HL-60 (cell line): ENCODE measurements around the gene GSG1L2.

Experiments
- DNase-seq, 2 experiments: peaks; one replicate each; pipeline ENCODE4 v3.0.0-alpha.2; 2010 to 2020; ENCODE audit warnings: low read depth in 1 of 2, low spot score in 1 of 2
- H3K27ac ChIP-seq: fragments of 250-450 bp; sonication (Bioruptor Pico); replicated peaks from 2 replicates; pipeline ENCODE4 v1.5.1; 2020; ENCODE audit warnings: mild to moderate bottlenecking, moderate library complexity
- H3K27me3 ChIP-seq: fragments of 250-450 bp; sonication (Bioruptor Pico); 2 replicates; pipeline ENCODE4 v1.5.1; 2021; ENCODE audit warnings: mild to moderate bottlenecking, moderate library complexity; ENCODE audit not compliant: insufficient read depth, poor library complexity, severe bottlenecking
- H3K4me3 ChIP-seq: replicated peaks from 2 replicates; pipeline ENCODE4 v1.5.1; 2011; ENCODE audit warnings: mild to moderate bottlenecking, control low read depth, low read length; ENCODE audit not compliant: insufficient read depth
- GABPA ChIP-seq: IDR thresholded peaks from 2 replicates; pipeline ENCODE4 v1.6.1; 2012; ENCODE audit warnings: low read depth
- POLR2AphosphoS5 ChIP-seq: IDR thresholded peaks from 2 replicates; pipeline ENCODE4 v1.6.1; 2012; ENCODE audit warnings: low read depth
- SPI1 ChIP-seq: IDR thresholded peaks from 2 replicates; pipeline ENCODE4 v1.6.1; 2012; ENCODE audit warnings: low read depth, mild to moderate bottlenecking, borderline replicate concordance
- TF ChIP-seq, protein P1 (sequence below): IDR thresholded peaks from one replicate; pipeline ENCODE4 v1.5.1; 2011; ENCODE audit warnings: low read length, control low read depth, inconsistent platforms; ENCODE audit not compliant: insufficient read depth
- TF ChIP-seq, protein P2 (sequence below): IDR thresholded peaks from 2 replicates; pipeline ENCODE4 v1.6.1; 2012; ENCODE audit warnings: low read depth; ENCODE audit not compliant: insufficient replicate concordance

The GSG1L2 gene

DNA sequence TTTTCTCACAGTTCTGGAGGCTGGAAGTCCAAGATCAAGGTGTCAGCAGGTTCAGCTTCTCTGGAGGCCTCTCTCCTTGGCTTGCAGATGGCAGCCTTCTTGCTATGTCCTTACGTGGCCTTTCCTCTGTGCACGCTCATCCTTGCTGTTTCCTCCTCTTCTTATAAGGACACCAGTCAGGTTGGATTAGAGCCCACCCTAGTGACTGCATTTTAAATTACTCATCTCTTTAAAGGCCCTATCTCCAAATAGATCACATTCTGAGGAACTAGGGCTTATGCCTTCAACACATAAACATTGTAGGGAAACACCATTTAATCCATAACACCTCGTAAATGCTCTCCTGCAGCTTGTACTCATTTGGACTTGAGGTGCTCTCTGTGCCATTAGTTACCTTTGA lies 66.8 kb downstream of the GSG1L2 start:
- no peak for DNase-seq
- H3K4me3 ChIP-seq, result no peak overlapping the region
- no peaks in the 10 kb centered on the region for H3K27me3 ChIP-seq
- no peak for TF ChIP-seq GABPA
- TF ChIP-seq POLR2AphosphoS5, result no peak
- no peak for TF ChIP-seq SPI1
- TF ChIP-seq, protein P1, sequence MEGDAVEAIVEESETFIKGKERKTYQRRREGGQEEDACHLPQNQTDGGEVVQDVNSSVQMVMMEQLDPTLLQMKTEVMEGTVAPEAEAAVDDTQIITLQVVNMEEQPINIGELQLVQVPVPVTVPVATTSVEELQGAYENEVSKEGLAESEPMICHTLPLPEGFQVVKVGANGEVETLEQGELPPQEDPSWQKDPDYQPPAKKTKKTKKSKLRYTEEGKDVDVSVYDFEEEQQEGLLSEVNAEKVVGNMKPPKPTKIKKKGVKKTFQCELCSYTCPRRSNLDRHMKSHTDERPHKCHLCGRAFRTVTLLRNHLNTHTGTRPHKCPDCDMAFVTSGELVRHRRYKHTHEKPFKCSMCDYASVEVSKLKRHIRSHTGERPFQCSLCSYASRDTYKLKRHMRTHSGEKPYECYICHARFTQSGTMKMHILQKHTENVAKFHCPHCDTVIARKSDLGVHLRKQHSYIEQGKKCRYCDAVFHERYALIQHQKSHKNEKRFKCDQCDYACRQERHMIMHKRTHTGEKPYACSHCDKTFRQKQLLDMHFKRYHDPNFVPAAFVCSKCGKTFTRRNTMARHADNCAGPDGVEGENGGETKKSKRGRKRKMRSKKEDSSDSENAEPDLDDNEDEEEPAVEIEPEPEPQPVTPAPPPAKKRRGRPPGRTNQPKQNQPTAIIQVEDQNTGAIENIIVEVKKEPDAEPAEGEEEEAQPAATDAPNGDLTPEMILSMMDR, result no peak
- TF ChIP-seq, protein P2, sequence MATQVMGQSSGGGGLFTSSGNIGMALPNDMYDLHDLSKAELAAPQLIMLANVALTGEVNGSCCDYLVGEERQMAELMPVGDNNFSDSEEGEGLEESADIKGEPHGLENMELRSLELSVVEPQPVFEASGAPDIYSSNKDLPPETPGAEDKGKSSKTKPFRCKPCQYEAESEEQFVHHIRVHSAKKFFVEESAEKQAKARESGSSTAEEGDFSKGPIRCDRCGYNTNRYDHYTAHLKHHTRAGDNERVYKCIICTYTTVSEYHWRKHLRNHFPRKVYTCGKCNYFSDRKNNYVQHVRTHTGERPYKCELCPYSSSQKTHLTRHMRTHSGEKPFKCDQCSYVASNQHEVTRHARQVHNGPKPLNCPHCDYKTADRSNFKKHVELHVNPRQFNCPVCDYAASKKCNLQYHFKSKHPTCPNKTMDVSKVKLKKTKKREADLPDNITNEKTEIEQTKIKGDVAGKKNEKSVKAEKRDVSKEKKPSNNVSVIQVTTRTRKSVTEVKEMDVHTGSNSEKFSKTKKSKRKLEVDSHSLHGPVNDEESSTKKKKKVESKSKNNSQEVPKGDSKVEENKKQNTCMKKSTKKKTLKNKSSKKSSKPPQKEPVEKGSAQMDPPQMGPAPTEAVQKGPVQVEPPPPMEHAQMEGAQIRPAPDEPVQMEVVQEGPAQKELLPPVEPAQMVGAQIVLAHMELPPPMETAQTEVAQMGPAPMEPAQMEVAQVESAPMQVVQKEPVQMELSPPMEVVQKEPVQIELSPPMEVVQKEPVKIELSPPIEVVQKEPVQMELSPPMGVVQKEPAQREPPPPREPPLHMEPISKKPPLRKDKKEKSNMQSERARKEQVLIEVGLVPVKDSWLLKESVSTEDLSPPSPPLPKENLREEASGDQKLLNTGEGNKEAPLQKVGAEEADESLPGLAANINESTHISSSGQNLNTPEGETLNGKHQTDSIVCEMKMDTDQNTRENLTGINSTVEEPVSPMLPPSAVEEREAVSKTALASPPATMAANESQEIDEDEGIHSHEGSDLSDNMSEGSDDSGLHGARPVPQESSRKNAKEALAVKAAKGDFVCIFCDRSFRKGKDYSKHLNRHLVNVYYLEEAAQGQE, result no peak
- H3K27ac ChIP-seq, result no peak overlapping the region
